Amygdala (tissue), 56 donors: ENCODE measurements around the gene CPS1.
A peak's percentile ranks its signal among the peaks of the same experiment; 100 is the strongest.

ENCODE experiments used
- DNase-seq, 56 donors: peaks; one replicate each; lab custom pipeline; 2025; lab: John Stamatoyannopoulos, UW

The CPS1 gene

DNA sequence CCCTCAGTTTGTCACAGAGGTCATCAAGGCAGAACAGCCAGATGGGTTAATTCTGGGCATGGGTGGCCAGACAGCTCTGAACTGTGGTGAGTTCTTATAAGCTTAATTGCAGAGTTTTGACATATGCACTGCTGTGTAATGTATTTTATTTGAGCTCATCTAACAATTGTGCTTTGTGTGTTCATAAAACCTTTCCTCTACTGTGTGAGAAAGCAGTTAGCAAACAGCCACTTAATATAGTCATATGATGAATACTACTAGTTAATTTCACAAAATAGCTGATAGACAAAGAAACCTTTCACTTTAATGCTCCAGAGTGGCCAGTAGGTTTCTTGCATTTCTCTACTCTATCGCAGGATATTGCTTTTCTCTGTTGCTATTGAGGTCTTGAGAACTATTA lies 43.1 kb downstream of the CPS1 start:
- no peak for DNase-seq

GRCh38 chr2:210604666-210605065 lies 48.3 kb downstream of the CPS1 start:
- no peak for DNase-seq

DNA sequence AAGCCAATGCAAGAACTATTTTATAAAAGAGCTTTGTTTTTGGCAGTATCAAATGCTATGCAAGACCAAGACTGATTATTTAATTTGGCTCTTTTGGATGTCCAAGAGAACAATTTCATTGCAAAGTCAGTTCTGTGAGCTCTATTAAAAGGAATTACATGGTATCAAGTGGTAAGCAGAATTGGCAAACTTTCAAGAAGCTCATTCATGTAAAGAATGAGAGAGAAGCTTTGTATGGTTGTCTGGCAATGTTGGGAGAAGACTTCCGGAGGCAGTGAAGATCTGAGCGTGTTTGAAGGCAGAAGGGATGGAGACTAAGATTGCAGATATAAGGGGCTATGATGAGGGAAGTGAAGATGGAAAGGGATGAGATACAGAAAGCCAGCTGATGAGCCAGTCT lies 49.6 kb downstream of the CPS1 start:
- DNase-seq: no peak

- DNase-seq: no peak
Measured at GRCh38 chr2:210611466-210611865, 55.1 kb downstream of the CPS1 start.

- DNase-seq: no peak
Measured at GRCh38 chr2:210616074-210616473, 59.7 kb downstream of the CPS1 start.

DNA sequence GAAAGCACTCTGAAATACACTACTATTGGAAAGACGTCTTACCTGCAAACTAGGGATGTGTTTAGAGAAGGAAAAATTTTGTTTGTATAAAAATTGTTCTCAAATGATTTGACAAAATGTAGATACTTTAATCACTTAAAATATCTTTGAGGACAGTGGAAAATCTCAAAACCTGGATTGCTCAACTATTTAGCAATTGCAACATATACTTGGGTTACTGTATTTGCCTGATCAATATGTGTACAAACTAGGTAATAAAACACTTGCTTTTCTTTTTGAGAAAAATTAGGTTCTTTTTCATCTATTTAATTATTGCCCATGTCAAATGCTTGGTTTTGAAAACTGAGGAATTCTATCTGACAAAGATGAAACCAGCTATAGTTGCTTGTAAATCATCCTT lies 60.9 kb downstream of the CPS1 start:
- no peak for DNase-seq

DNA sequence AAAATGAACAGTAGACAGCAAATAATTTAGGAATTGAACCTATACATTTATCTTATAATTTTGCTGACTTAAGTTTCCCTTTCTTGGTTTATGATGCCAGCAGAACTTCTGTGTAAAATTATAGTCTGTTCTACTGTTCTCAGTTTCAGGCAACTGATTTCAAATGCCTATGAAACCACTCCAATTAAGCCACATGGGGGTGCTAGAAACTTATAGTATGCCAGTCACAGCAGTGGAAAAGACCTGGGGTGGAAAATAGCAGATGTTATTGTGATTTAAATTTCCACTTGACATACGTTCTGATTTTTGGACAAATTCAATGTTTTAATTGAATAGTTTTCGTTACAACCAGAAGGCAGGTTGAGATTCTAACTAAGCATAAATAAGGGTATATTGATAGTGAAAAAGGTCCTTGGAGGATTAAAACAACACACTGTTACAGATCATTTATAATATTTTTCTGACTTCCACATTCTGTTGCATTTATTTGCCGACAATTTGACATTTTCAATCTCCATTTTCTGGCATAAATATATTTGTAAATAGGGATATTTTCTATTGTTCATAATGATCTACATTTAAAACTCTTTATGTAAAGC lies 61.4 kb downstream of the CPS1 start:
- peak in 17 of 56 donors; percentile 2 to 77 (median 29) for DNase-seq

- no peak for DNase-seq
Measured at GRCh38 chr2:210620456-210620855, 64.1 kb downstream of the CPS1 start.

GRCh38 chr2:210623506-210623905 lies 67.1 kb downstream of the CPS1 start:
- no peak for DNase-seq

GRCh38 chr2:210626849-210627248 lies 70.5 kb downstream of the CPS1 start:
- no peak for DNase-seq

GRCh38 chr2:210630873-210631560 lies 74.6 kb downstream of the CPS1 start:
- peak in 5 of 56 donors; percentile 2 to 12 (median 10) for DNase-seq

DNA sequence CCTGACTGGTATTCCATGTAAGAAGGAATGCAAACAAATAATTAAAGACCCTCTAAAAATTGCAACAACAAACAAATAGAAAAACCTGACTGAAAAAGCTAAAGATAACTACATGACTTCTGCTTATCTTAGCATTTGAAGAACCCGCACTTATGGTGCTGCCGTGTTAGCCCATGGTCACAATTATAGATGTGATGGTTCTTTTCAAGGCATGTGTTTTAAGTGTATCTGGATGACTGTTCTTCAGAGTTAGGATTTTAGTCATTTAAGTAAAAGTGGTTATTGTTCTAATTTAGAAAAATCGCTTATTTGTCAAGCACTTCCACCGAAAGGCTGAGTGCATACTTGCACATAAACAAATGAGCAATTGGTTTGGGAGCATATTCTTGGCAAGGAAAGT lies 77.3 kb downstream of the CPS1 start:
- no peak for DNase-seq

- DNase-seq: no peak
Measured at GRCh38 chr2:210635257-210635656, 78.9 kb downstream of the CPS1 start.

GRCh38 chr2:210642333-210642732 lies 85.9 kb downstream of the CPS1 start:
- no peak for DNase-seq

DNA sequence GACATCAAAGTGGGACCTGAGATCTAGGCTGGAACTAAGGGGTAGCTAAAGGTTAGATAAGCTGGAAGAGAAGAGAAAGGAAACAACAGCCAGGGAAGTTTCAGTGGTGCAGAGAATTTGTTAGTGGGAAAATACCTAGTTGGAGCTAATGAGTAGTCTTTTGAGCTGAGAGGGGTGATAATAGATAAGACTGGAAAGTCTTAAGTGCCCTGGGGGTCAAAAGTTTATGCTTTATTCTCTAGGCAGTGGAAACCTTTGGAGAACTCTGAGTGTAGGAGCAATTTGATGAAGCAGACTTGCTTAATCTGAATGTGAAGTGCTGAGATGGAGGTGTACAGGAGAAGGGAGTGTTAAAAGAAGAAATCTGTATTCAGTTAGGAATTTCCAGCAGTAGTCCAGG lies 90.8 kb downstream of the CPS1 start:
- no peak for DNase-seq

DNA sequence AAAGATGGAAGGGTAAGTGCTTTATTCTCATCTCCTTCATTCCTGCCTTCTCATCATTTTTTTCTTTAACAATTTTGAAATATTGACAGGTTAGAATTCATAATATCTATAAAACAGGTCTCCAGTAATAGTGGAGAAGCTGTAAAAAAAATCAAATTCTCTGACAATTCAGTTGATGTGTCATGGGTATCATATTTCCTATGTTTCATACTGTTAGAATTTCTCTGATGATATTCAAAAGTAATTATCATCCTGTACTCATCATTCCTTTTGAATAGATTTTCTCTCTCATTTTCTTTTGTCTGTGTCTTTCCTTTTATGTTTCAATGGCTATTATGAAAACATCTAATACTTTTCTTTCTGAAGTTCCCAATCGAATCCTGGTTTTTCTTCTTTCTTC lies 97.7 kb downstream of the CPS1 start:
- DNase-seq: no peak

GRCh38 chr2:210655229-210655975 lies 99.0 kb downstream of the CPS1 start:
- no peak for DNase-seq

DNA sequence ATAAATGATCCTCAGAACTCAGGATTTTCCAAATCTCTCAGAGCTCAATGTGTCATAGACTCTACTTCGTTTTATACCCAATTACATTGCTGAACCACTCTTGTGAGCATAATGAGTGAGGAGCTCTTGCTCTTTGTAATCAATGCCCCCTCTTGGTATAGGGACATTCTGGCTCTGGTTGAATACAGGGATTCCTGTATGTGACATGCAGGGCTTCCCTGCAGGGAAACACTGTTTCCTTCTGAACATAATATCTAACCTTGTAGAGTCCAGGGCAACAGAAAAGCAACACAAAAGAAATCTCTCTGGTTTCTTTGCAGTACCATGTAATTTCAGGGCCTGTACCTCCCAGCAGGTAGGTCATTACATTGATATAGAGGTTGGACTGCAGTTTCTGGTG lies 101.5 kb downstream of the CPS1 start:
- no peak for DNase-seq

- no peak for DNase-seq
Measured at GRCh38 chr2:210660751-210661150, 104.4 kb downstream of the CPS1 start.

DNA sequence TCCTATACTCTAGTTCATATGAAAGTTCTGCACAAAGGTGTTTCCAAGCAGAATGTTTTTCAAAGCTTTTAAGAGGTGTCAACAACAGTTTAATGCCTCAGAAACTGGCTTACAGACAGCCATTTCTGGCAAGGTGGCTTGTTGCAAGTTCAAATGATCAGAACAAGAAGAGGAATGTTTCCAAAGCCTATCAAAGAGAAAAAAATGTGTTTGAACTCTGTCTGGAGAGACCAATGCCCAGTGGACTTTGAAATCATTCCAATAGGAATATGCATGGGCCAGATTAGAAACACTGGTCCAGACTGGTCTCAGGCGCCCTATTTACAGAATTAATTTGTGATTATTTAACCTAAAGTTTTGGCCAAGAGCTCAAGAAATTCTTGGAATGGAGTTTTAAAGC lies 106.2 kb downstream of the CPS1 start:
- DNase-seq: no peak

GRCh38 chr2:210663631-210664089 lies 107.3 kb downstream of the CPS1 start:
- DNase-seq: peak in 17 of 56 donors; percentile 1 to 56 (median 11)

GRCh38 chr2:210667711-210668110 lies 111.3 kb downstream of the CPS1 start:
- DNase-seq: no peak
